Neural cell (in vitro differentiated cells): ENCODE results near the gene FCMR. TPM values are rescaled to one million over a fixed set of nuclear protein-coding genes. Genes with fewer than 3 reads are reported as not detected.

ENCODE experiments used
- H2AFZ ChIP-seq: fragments of 200-600, 300-800 bp; sonication (generic), shearing (Covaris generic); 2 replicates; pipeline ENCODE4 v1.6.0; 2014; ENCODE audit warnings: low read depth, mild to moderate bottlenecking, antibody characterized with exemption, low read length, moderate library complexity
- H3F3A ChIP-seq: fragments of 200-600 bp; shearing (Covaris generic); 2 replicates; pipeline ENCODE4 v1.6.1; 2016; ENCODE audit warnings: mild to moderate bottlenecking, moderate library complexity, mixed read lengths, antibody characterized with exemption, low read length; ENCODE audit not compliant: insufficient read depth, poor library complexity, severe bottlenecking
- H3K27ac ChIP-seq: fragments of 200-600, 300-800 bp; sonication (generic), shearing (Covaris generic); 2 replicates; pipeline ENCODE4 v1.5.1; 2014; ENCODE audit warnings: mild to moderate bottlenecking, low read length, moderate library complexity
- H3K27me3 ChIP-seq: fragments of 300-800, 200-600 bp; sonication (generic), shearing (Covaris generic); 2 replicates; pipeline ENCODE4 v1.6.0; 2014; ENCODE audit warnings: mild to moderate bottlenecking, low read depth, low read length, moderate library complexity; ENCODE audit not compliant: insufficient read depth
- H3K36me3 ChIP-seq: fragments of 300-800, 200-600 bp; sonication (generic), shearing (Covaris generic); 2 replicates; pipeline ENCODE4 v1.5.1; 2014; ENCODE audit warnings: mild to moderate bottlenecking, antibody characterized with exemption, low read length, moderate library complexity; ENCODE audit not compliant: insufficient read depth
- H3K4me2 ChIP-seq: fragments of 300-800, 200-600 bp; sonication (generic), shearing (Covaris generic); 2 replicates; pipeline ENCODE4 v1.6.0; 2014; ENCODE audit warnings: mild to moderate bottlenecking, low read length
- H3K4me3 ChIP-seq: fragments of 300-800, 200-600 bp; sonication (generic), shearing (Covaris generic); 2 replicates; pipeline ENCODE4 v1.5.1; 2014; ENCODE audit warnings: mild to moderate bottlenecking, low read length, moderate library complexity
- H3K79me2 ChIP-seq: fragments of 200-600 bp; shearing (Covaris generic); replicated peaks from 2 replicates; pipeline ENCODE4 v1.6.0; 2014; ENCODE audit warnings: mild to moderate bottlenecking, low read length, moderate library complexity; ENCODE audit not compliant: insufficient read depth
- H3K9ac ChIP-seq: fragments of 300-800, 200-600 bp; sonication (generic), shearing (Covaris generic); 2 replicates; pipeline ENCODE4 v1.6.1; 2016; ENCODE audit warnings: mild to moderate bottlenecking, low read length, mixed read lengths
- H3K9me2 ChIP-seq: fragments of 200-600 bp; shearing (Covaris generic); 2 replicates; pipeline ENCODE4 v1.6.1; 2016; ENCODE audit warnings: mild to moderate bottlenecking, low read length, mixed read lengths; ENCODE audit not compliant: insufficient read depth
- H3K9me3 ChIP-seq: fragments of 200-600, 300-800 bp; sonication (generic), shearing (Covaris generic); 2 replicates; pipeline ENCODE4 v1.6.1; 2016; ENCODE audit warnings: mild to moderate bottlenecking, mixed run types, low read length, moderate library complexity, mixed read lengths
- H4K20me1 ChIP-seq: fragments of 200-600 bp; shearing (Covaris generic); 2 replicates; pipeline ENCODE4 v1.6.1; 2016; ENCODE audit warnings: mild to moderate bottlenecking, mixed run types; ENCODE audit not compliant: insufficient read depth
- EP300 ChIP-seq: fragments of 450-650 bp; conservative IDR thresholded peaks from 2 replicates; pipeline ENCODE4 v1.6.1; 2014; ENCODE audit warnings: antibody characterized with exemption, mild to moderate bottlenecking, moderate library complexity; ENCODE audit not compliant: poor library complexity, severe bottlenecking
- EZH2 ChIP-seq: fragments of 200-600, 300-800 bp; shearing (Covaris generic), sonication (generic); IDR thresholded peaks from 2 replicates; pipeline ENCODE4 v1.6.1; 2014; ENCODE audit warnings: antibody characterized with exemption, low read length, borderline replicate concordance, mild to moderate bottlenecking; ENCODE audit not compliant: insufficient read depth, poor library complexity, severe bottlenecking
- MXI1 ChIP-seq: fragments of 450-650 bp; conservative IDR thresholded peaks from 2 replicates; pipeline ENCODE4 v1.6.1; 2014; ENCODE audit warnings: antibody characterized with exemption, mild to moderate bottlenecking; ENCODE audit not compliant: poor library complexity, severe bottlenecking
- POLR2AphosphoS5 ChIP-seq: IDR thresholded peaks from 2 replicates; pipeline ENCODE4 v1.6.1; 2012
- RAD21 ChIP-seq: fragments of 450-650 bp; conservative IDR thresholded peaks from 2 replicates; pipeline ENCODE4 v1.6.1; 2014; ENCODE audit warnings: antibody characterized with exemption, mild to moderate bottlenecking, moderate library complexity
- SMC3 ChIP-seq: fragments of 450-650 bp; conservative IDR thresholded peaks from 2 replicates; pipeline ENCODE4 v1.6.1; 2014; ENCODE audit warnings: antibody characterized with exemption, mild to moderate bottlenecking, moderate library complexity; ENCODE audit not compliant: poor library complexity
- TAF1 ChIP-seq: IDR thresholded peaks from 2 replicates; pipeline ENCODE4 v1.6.1; 2012; ENCODE audit warnings: low read depth
- polyA plus RNA-seq: library from polyadenylated mRNA; depleted of rRNA; stranded (reverse); fragments of >200 nt; gene quantifications from 2 replicates; pipeline ENCODE4 v1.2.3, GENCODE V29; 2014
- TF ChIP-seq, protein P1 (sequence below): fragments of 450-650 bp; IDR thresholded peaks from 2 replicates; pipeline ENCODE4 v1.5.1; 2014; ENCODE audit warnings: antibody characterized with exemption, mild to moderate bottlenecking, moderate library complexity; ENCODE audit not compliant: poor library complexity, severe bottlenecking
- TF ChIP-seq, protein P2 (sequence below): IDR thresholded peaks from 2 replicates; pipeline ENCODE4 v1.6.1; 2012; ENCODE audit warnings: borderline replicate concordance

FCMR gene
- polyA plus RNA-seq, 1 donor from 2014 or later, result not detected

DNA sequence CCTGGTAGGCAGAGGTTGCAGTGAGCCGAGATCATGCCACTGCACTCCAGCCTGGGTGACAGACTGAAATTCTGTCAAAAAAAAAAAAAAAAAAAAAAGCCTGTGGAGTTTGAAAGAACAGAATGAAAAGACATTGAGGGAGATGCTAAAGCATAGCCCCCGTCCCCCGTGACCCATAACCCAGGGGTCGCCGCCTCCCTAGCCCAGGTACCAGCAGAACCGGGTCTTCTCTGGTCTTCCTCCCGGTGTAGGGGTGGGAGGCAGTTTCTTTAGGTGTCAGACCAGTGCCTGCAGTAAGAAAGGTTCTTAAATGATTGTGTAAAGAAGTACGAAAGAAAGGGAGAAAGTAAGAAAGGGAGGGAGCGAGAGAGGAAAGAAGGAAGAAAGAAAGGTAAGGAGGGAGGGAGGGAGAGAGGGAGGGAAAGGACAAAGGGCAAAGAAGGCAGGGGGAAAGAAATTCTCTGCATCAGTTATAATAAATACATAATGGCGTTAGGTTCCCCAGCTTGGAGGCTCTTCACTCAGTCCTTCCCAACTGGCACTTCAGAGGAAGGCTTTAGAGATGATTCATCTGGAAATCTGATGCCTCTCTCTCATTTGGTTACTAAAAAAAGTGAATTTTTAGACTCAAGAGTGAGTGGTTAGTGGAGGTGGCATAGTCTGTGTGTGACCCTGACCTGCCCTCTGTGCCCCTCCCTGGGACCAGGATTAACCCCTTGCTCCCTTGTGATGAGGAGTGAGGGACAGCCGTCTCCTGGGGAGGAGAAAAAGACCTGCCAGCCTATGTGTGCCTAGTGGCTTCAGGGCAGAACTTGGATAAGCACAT is 23.4 kb downstream of the FCMR start:
- Histone ChIP-seq H3F3A (no peaks in the 10 kb centered on the region), H3K4me2 (no peak overlapping the region), H3K36me3 (no peaks in the 10 kb centered on the region), H3K9me3 (no peaks in the 10 kb centered on the region), H3K9ac (no peak overlapping the region), H3K27me3 (no peaks in the 10 kb centered on the region), H3K9me2 (no peaks in the 10 kb centered on the region), H3K79me2 (no peaks in the 10 kb centered on the region), H4K20me1 (no peaks in the 10 kb centered on the region), H2AFZ (no peak overlapping the region), H3K27ac (no peak overlapping the region), H3K4me3 (no peak overlapping the region)
- no peak for TF ChIP-seq RAD21

DNA sequence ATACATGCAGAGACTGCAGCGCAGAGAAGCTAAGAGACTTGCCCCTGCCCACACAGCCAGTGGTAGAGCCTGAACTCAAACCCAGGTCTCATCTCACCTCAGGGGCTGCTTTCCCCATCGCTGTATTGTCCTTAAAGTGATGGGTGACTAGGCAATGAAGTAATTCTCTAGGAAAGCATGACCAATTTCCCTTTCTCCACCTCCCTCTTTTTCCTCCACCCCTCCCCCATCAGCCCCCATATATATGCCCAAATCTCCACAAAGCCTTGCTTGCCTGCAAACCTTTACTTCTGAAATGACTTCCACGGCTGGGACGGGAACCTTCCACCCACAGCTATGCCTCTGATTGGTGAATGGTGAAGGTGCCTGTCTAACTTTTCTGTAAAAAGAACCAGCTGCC is 24.6 kb downstream of the FCMR start, which contains the start of gene IL24:
TSS of gene IL24 (plus strand) at position 269 of the 400 bp plus-strand sequence. CDS start 390 bp downstream, outside the sequence.
- TF ChIP-seq, protein P1, sequence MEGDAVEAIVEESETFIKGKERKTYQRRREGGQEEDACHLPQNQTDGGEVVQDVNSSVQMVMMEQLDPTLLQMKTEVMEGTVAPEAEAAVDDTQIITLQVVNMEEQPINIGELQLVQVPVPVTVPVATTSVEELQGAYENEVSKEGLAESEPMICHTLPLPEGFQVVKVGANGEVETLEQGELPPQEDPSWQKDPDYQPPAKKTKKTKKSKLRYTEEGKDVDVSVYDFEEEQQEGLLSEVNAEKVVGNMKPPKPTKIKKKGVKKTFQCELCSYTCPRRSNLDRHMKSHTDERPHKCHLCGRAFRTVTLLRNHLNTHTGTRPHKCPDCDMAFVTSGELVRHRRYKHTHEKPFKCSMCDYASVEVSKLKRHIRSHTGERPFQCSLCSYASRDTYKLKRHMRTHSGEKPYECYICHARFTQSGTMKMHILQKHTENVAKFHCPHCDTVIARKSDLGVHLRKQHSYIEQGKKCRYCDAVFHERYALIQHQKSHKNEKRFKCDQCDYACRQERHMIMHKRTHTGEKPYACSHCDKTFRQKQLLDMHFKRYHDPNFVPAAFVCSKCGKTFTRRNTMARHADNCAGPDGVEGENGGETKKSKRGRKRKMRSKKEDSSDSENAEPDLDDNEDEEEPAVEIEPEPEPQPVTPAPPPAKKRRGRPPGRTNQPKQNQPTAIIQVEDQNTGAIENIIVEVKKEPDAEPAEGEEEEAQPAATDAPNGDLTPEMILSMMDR, result no peak
- TF ChIP-seq SMC3 (no peak), POLR2AphosphoS5 (no peak), RAD21 (no peak), EP300 (no peak), TAF1 (no peak), MXI1 (no peak), EZH2 (no peak)
- TF ChIP-seq, protein P2, sequence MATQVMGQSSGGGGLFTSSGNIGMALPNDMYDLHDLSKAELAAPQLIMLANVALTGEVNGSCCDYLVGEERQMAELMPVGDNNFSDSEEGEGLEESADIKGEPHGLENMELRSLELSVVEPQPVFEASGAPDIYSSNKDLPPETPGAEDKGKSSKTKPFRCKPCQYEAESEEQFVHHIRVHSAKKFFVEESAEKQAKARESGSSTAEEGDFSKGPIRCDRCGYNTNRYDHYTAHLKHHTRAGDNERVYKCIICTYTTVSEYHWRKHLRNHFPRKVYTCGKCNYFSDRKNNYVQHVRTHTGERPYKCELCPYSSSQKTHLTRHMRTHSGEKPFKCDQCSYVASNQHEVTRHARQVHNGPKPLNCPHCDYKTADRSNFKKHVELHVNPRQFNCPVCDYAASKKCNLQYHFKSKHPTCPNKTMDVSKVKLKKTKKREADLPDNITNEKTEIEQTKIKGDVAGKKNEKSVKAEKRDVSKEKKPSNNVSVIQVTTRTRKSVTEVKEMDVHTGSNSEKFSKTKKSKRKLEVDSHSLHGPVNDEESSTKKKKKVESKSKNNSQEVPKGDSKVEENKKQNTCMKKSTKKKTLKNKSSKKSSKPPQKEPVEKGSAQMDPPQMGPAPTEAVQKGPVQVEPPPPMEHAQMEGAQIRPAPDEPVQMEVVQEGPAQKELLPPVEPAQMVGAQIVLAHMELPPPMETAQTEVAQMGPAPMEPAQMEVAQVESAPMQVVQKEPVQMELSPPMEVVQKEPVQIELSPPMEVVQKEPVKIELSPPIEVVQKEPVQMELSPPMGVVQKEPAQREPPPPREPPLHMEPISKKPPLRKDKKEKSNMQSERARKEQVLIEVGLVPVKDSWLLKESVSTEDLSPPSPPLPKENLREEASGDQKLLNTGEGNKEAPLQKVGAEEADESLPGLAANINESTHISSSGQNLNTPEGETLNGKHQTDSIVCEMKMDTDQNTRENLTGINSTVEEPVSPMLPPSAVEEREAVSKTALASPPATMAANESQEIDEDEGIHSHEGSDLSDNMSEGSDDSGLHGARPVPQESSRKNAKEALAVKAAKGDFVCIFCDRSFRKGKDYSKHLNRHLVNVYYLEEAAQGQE, result no peak

More for the DNA sequence above, 24.6 kb downstream of the FCMR start, which contains the start of gene IL24:
- H3F3A ChIP-seq, result no peaks in the 10 kb centered on the region
- no peak within 1 kb of the TSS for H3K9ac ChIP-seq
- no peaks in the 10 kb centered on the region for H4K20me1 ChIP-seq
- H3K79me2 ChIP-seq, result no peaks in the 10 kb centered on the region
- no peaks in the 10 kb centered on the region for H3K36me3 ChIP-seq
- H3K9me2 ChIP-seq, result no peaks in the 10 kb centered on the region
- no peaks in the 10 kb centered on the region for H3K9me3 ChIP-seq
- H2AFZ ChIP-seq, result no peak within 1 kb of the TSS
- no peak within 1 kb of the TSS for H3K27ac ChIP-seq
- H3K27me3 ChIP-seq, result no peaks in the 10 kb centered on the region
- H3K4me3 ChIP-seq, result no peak within 1 kb of the TSS
- no peak within 1 kb of the TSS for H3K4me2 ChIP-seq
